GM10266 (cell line): Measurements from ENCODE around the gene EPS15.

Experiments used
- DNase-seq: peaks from one replicate; pipeline ENCODE4 v3.0.0; 2012; ENCODE audit errors: extremely low spot score
- CTCF ChIP-seq: IDR thresholded peaks from 2 replicates; pipeline ENCODE4 v1.5.1; 2012; ENCODE audit warnings: mild to moderate bottlenecking, low read depth; ENCODE audit not compliant: control insufficient read depth, insufficient read depth; ENCODE audit errors: missing control alignments

Gene EPS15

GRCh38 chr1:51527144-51527543 is 8.1 kb upstream of the EPS15 start:
- DNase-seq = no peak
- TF ChIP-seq CTCF = no peak

- no peak for TF ChIP-seq CTCF
- DNase-seq = peak; percentile 37
Measured at GRCh38 chr1:51526248-51526647, 7.2 kb upstream of the EPS15 start.

- no peak for DNase-seq
- no peak for TF ChIP-seq CTCF
Measured at GRCh38 chr1:51525295-51525694, 6.2 kb upstream of the EPS15 start.

GRCh38 chr1:51524817-51525216 is 5.8 kb upstream of the EPS15 start:
- DNase-seq = no peak
- no peak for TF ChIP-seq CTCF

GRCh38 chr1:51523931-51524330 is 4.9 kb upstream of the EPS15 start:
- no peak for TF ChIP-seq CTCF
- no peak for DNase-seq

GRCh38 chr1:51520700-51521248 is 1.7 kb upstream of the EPS15 start:
- peak; percentile 30 for DNase-seq
- no peak for TF ChIP-seq CTCF

- no peak for DNase-seq
- TF ChIP-seq CTCF = no peak
Measured at GRCh38 chr1:51519865-51520699, 1.0 kb upstream of the EPS15 start.
